Activated CD4-positive, alpha-beta memory T cell treated with anti-CD3 and anti-CD28 coated beads, Interleukin-2, amount 10 ng/mL, durations not matched to agents 7 days and 5 days (primary cell): Measurements from ENCODE around the gene TMEM214. TPM values are rescaled to one million over a fixed set of nuclear protein-coding genes. Genes with fewer than 3 reads are reported as not detected.
"Not testable (repeated sequence)": the region's sequence is repeated elsewhere in the genome, so short reads cannot be mapped to it uniquely, and the experiment has no call there.

Experiments used
- CTCF ChIA-PET: fragments of 350-600 bp; sonication (Branson Sonifier 250); formaldehyde crosslinking; loops from one replicate; lab custom pipeline; 2021; ENCODE audit warnings: antibody characterized with exemption, inconsistent platforms; lab: Charles Lee
- POLR2A ChIA-PET: fragments of 350-600 bp; sonication (Branson Sonifier 250); formaldehyde crosslinking; loops from one replicate; lab custom pipeline; 2021; ENCODE audit warnings: antibody characterized with exemption; lab: Charles Lee
- DNase-seq: peaks from one replicate; pipeline ENCODE4 v3.0.0-alpha.2; 2020
- H3K27ac Mint-ChIP-seq: one replicate; pipeline ENCODE4 v1.8.0; 2021; ENCODE audit warnings: mild to moderate bottlenecking, mixed read lengths
- H3K27me3 Mint-ChIP-seq: one replicate; pipeline ENCODE4 v1.8.0; 2021; ENCODE audit warnings: mixed read lengths
- H3K36me3 Mint-ChIP-seq: one replicate; pipeline ENCODE4 v1.8.0; 2021; ENCODE audit warnings: low read depth, mixed read lengths
- H3K4me1 Mint-ChIP-seq: one replicate; pipeline ENCODE4 v1.8.0; 2021; ENCODE audit warnings: mixed read lengths
- H3K4me3 Mint-ChIP-seq: one replicate; pipeline ENCODE4 v1.8.0; 2021; ENCODE audit warnings: mild to moderate bottlenecking, mixed read lengths
- H3K9me3 Mint-ChIP-seq: one replicate; pipeline ENCODE4 v1.8.0; 2021; ENCODE audit warnings: mixed read lengths
- total RNA-seq, 2 experiments: library from RNA; stranded (reverse); gene quantifications; one replicate each; pipeline ENCODE4 v1.2.3, GENCODE V29; 2021

The TMEM214 gene
- total RNA-seq, 2 experiments from 2014 or later: 80.4 to 80.7 TPM

DNA sequence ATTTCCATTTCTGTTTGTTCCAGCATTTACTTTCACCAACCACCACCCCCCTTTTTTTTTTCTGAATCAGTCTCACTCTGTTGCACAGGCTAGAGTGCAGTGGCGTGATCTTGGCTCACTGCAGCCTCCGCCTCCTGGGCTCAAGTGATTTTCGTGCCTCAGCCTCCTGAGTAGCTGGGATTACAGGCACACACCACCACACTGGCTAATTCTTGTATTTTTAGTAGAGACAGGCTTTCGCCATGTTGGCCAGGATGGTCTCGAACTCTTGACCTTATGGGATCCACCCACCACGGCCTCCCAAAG is 42.8 kb downstream of the TMEM214 start:
- ChIA-PET POLR2A (interaction anchor here (1.2 to 10.7 kb wide), 4 partner anchors 9 to 42 kb away, joined by 3 to 196 read pairs (median 68); partner anchors contain the start of genes AGBL5 and KHK), CTCF (interaction anchor here (3.3 kb wide), 1 partner anchor 25 kb away, joined by 10 read pairs; the partner anchor contains the start of gene AGBL5)
- Mint-ChIP-seq H3K4me1 (peaks cover 59% of the 10 kb centered on the region), H3K27ac (peak overlapping the region; percentile 79)
- not testable (repeated sequence) for H3K4me3 Mint-ChIP-seq, H3K36me3 Mint-ChIP-seq, DNase-seq, H3K9me3 Mint-ChIP-seq, H3K27me3 Mint-ChIP-seq

DNA sequence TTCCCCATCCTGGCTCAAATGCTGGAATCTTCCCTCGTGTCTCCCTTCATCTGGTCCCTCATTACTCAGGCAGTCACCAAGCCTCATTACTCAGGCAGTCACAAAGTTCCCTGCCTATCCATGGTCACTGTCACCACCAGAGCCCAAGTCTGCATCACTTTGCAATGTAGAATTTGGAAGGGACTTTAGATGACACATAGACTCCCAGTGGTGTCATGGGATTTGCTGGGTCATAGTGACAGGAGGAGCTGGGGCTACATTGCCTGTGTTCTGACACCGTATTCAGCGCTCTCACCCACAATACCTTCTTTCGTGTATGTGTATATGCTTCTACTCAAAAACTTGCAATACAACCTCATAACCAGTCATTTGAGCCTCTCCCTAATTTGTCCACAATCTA is 43.6 kb downstream of the TMEM214 start:
- ChIA-PET CTCF (interaction anchor here (0.9 kb wide), 1 partner anchor 25 kb away, joined by 3 read pairs; the partner anchor contains the start of gene AGBL5), POLR2A (interaction anchor here (0.6 to 7.4 kb wide), 3 partner anchors 8 to 279 kb away, joined by 3 to 125 read pairs (median 4); partner anchors contain the start of gene KHK)
- H3K27me3 Mint-ChIP-seq: peaks cover 2% of the 10 kb centered on the region
- no peaks in the 10 kb centered on the region for H3K9me3 Mint-ChIP-seq
- DNase-seq: no peak
- no peak overlapping the region for H3K4me3 Mint-ChIP-seq
- H3K4me1 Mint-ChIP-seq: peaks cover 60% of the 10 kb centered on the region
- H3K27ac Mint-ChIP-seq: peak overlapping the region; percentile 51
- H3K36me3 Mint-ChIP-seq: no peaks in the 10 kb centered on the region

DNA sequence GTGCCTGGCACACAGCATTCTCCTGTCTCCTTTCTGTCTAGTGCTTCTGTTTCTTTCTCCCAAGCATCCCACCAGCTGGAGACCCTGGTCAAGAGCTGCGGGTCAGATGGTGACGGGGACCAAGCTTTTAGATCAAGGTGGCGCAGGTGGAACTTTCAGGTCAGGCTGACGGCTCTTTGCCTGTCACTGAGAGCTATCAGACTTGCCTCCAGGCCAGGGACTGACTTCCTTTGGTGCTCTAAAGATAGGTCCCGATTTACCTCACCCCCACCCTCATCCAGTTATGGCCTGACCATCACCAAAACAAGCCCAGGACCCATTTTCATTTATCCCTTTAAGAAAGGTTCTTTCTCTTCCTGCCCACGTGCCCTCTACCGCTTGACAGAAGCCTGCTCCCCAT is 44.5 kb downstream of the TMEM214 start:
- Mint-ChIP-seq H3K27ac (no peak overlapping the region), H3K4me1 (peaks cover 64% of the 10 kb centered on the region), H3K4me3 (no peak overlapping the region), H3K9me3 (no peaks in the 10 kb centered on the region), H3K27me3 (peaks cover 2% of the 10 kb centered on the region), H3K36me3 (no peaks in the 10 kb centered on the region)
- CTCF ChIA-PET: interaction anchor here (0.6 to 0.9 kb wide), 2 partner anchors 26 to 599 kb away, joined by 3 read pairs; partner anchors contain the start of gene AGBL5
- no peak for DNase-seq
- POLR2A ChIA-PET: interaction anchor here (1.1 to 7.4 kb wide), 3 partner anchors 8 to 26 kb away, joined by 3 to 125 read pairs (median 4); partner anchors contain the start of genes AGBL5 and KHK

DNA sequence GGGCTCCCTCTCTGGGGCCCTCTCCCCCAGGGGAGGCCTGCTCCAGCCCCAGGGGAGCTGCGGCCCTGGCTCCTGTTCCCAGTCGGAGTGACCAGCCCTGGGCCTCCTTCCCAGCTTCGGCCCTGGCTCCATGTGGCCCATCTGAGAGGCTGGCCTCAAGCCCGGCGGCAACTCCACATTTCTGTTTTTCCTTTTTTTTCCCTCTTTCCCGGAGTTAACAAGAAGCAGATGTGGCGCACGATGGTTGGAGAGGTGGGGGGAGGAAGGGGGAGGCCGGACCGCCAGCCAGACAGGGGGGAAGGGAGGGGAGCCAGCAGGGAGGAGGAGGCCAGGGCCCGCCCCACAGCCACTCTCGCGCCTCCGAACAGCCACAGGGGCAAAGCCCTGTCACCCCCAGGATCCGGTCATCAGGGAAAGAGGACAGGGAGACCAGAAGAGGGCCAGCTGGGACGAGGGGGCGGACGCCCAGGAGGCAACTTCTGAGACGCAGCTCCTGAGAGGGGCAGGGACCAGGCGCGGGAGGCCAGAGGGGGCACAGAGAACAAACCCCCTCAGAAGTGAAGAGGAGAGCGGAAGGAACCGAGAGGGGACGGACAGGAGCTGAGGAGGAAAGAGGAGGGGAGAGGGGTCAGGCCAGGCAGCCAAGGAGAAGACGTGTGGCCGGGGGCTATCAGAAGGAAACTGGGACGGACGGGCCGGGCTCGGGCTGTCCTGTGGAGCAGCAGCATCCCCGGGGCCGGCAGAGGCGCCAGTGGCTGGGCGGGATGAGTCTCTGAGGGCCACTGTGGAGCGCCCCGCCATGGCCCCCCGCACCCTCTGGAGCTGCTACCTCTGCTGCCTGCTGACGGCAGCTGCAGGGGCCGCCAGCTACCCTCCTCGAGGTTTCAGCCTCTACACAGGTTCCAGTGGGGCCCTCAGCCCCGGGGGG is 45.8 kb downstream of the TMEM214 start, which contains the start of gene EMILIN1:
Gene EMILIN1 (plus strand): TSS at position 349 of the 928 bp plus-strand sequence. CDS start 451 bp downstream, at position 800.
- Mint-ChIP-seq H3K36me3 (no peaks in the 10 kb centered on the region), H3K4me3 (no peak within 1 kb of the TSS), H3K27me3 (peaks cover 2% of the 10 kb centered on the region), H3K27ac (peak within 1 kb of the TSS; percentile 18), H3K9me3 (no peaks in the 10 kb centered on the region), H3K4me1 (peaks cover 54% of the 10 kb centered on the region)
- no peak for DNase-seq
- POLR2A ChIA-PET: interaction anchor here (1.1 kb wide), 1 partner anchor 27 kb away, joined by 3 read pairs; the partner anchor contains the start of gene AGBL5
- CTCF ChIA-PET: no interaction called here

DNA sequence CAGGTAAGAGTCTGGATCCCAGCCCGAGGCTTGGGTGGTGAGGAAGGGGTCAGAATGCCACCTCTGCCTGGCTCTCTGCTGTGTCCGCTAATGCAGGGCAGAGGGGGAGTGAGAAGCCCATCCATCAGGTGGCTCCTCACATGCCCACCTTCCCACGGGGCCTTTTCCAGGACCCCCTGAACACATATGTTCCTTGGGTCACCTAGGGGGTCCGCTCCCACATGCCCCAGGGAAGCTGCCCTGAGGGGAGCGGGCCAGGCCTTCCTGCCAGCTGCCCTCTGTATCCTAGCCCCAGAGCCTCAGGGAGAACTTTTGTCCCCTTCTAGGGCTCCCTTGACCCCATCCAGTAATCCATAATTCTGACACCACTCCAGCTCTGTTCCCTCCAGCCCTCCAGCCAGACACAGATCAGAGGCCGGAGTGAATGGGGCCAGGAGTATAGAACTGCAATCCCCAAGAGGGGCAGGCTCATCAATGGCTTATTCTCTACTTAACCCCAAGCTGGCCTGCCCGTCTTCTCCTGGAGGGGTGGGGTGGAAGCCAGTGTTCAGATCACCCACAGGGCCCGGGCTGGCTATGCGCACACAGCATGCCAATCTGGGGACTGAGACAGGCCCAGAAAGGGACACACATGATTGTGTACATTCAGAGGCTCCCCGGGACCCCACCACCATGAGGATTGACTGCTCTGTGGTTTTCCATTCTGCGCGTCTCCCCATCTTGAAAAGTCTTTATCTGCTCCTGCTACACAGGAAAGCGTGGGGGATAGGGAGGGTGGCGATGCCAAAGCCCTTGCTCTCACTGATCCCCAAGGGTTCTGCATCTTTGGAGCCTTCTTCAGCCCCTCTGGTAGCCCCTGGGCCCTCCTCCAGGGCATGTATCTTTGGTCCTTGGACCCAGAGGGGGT is 46.7 kb downstream of the TMEM214 start:
- Mint-ChIP-seq H3K4me3 (no peak overlapping the region), H3K36me3 (no peaks in the 10 kb centered on the region), H3K4me1 (peaks cover 52% of the 10 kb centered on the region), H3K27ac (no peak overlapping the region), H3K27me3 (peaks cover 2% of the 10 kb centered on the region), H3K9me3 (no peaks in the 10 kb centered on the region)
- DNase-seq: no peak
- ChIA-PET CTCF (interaction anchor here (3.4 kb wide), 1 partner anchor 28 kb away, joined by 16 read pairs; the partner anchor contains the start of gene AGBL5), POLR2A (interaction anchor here (0.7 to 11.8 kb wide), 3 partner anchors 8 to 27 kb away, joined by 3 to 107 read pairs (median 3); partner anchors contain the start of genes AGBL5 and OST4)

DNA sequence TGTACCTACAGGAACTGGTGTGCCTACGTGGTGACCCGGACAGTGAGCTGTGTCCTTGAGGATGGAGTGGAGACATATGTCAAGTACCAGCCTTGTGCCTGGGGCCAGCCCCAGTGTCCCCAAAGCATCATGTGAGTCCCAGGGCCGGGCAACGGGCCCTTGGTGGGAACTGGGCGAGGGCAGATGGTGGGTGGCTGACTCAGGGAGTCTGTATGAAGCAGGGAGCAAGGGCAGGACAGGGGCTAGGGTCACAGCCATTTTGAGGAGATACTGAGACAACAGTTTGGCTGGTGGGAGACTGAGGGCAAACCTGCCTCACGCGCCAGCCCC is 47.3 kb downstream of the TMEM214 start:
- no peak overlapping the region for H3K4me3 Mint-ChIP-seq
- peak overlapping the region; percentile 72 for H3K27ac Mint-ChIP-seq
- ChIA-PET CTCF (interaction anchor here (1.3 to 3.4 kb wide), 2 partner anchors 20 to 29 kb away, joined by 3 to 16 read pairs; partner anchors contain the start of gene AGBL5), POLR2A (interaction anchor here (0.7 to 11.8 kb wide), 4 partner anchors 8 to 48 kb away, joined by 3 to 107 read pairs (median 3); partner anchors contain the start of genes AGBL5, OST4 and TMEM214)
- no peak for DNase-seq
- peaks cover 51% of the 10 kb centered on the region for H3K4me1 Mint-ChIP-seq
- no peaks in the 10 kb centered on the region for H3K9me3 Mint-ChIP-seq
- H3K27me3 Mint-ChIP-seq: peaks cover 2% of the 10 kb centered on the region
- H3K36me3 Mint-ChIP-seq: no peaks in the 10 kb centered on the region

DNA sequence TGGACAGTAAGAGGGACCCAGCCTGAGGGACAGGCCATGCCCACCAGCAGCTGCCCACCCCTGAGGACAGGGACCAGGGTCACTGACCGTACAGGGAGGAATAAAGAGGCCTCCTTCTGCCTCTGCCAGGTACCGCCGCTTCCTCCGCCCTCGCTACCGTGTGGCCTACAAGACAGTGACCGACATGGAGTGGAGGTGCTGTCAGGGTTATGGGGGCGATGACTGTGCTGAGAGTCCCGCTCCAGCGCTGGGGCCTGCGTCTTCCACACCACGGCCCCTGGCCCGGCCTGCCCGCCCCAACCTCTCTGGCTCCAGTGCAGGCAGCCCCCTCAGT is 47.8 kb downstream of the TMEM214 start:
- CTCF ChIA-PET: interaction anchor here (0.7 to 3.4 kb wide), 6 partner anchors 9 to 53 kb away, joined by 3 to 16 read pairs (median 4); partner anchors contain the start of genes AGBL5 and OST4
- peaks cover 51% of the 10 kb centered on the region for H3K4me1 Mint-ChIP-seq

DNA sequence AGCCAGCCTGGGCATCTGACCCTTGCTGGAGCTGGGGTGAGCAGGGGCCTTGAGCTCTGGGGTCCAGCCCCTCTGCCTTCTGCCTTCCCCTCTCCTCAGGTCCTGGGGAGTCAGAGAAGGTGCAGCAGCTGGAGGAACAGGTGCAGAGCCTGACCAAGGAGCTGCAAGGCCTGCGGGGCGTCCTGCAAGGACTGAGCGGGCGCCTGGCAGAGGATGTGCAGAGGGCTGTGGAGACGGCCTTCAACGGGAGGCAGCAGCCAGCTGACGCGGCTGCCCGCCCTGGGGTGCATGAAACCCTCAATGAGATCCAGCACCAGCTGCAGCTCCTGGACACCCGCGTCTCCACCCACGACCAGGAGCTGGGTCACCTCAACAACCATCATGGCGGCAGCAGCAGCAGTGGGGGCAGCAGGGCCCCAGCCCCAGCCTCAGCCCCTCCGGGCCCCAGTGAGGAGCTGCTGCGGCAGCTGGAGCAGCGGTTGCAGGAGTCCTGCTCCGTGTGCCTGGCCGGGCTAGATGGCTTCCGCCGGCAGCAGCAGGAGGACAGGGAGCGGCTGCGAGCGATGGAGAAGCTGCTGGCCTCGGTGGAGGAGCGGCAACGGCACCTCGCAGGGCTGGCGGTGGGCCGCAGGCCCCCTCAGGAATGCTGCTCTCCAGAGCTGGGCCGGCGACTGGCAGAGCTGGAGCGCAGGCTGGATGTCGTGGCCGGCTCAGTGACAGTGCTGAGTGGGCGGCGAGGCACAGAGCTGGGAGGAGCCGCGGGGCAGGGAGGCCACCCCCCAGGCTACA is 49.4 kb downstream of the TMEM214 start:
- DNase-seq: no peak
- CTCF ChIA-PET: interaction anchor here (1.3 to 3.4 kb wide), 6 partner anchors 10 to 51 kb away, joined by 3 to 16 read pairs (median 4); partner anchors contain the start of genes AGBL5, OST4 and TMEM214
- Mint-ChIP-seq H3K27me3 (peaks cover 2% of the 10 kb centered on the region), H3K36me3 (no peaks in the 10 kb centered on the region), H3K4me3 (no peak overlapping the region), H3K9me3 (no peaks in the 10 kb centered on the region), H3K4me1 (peaks cover 47% of the 10 kb centered on the region), H3K27ac (peak overlapping the region; percentile 96)
- POLR2A ChIA-PET: interaction anchor here (0.7 to 11.8 kb wide), 7 partner anchors 9 to 122 kb away, joined by 3 to 125 read pairs (median 6); partner anchors contain the start of genes AGBL5, OST4 and PREB

More for the DNA sequence above, 47.8 kb downstream of the TMEM214 start:
- H3K9me3 Mint-ChIP-seq: no peaks in the 10 kb centered on the region
- POLR2A ChIA-PET: interaction anchor here (0.7 to 11.8 kb wide), 11 partner anchors 7 to 329 kb away, joined by 3 to 125 read pairs (median 3); partner anchors contain the start of genes AGBL5, OST4, PPM1G and TMEM214
- peak overlapping the region; percentile 96 for H3K27ac Mint-ChIP-seq
- no peak for DNase-seq
- H3K27me3 Mint-ChIP-seq: peaks cover 2% of the 10 kb centered on the region
- no peaks in the 10 kb centered on the region for H3K36me3 Mint-ChIP-seq
- H3K4me3 Mint-ChIP-seq: no peak overlapping the region

DNA sequence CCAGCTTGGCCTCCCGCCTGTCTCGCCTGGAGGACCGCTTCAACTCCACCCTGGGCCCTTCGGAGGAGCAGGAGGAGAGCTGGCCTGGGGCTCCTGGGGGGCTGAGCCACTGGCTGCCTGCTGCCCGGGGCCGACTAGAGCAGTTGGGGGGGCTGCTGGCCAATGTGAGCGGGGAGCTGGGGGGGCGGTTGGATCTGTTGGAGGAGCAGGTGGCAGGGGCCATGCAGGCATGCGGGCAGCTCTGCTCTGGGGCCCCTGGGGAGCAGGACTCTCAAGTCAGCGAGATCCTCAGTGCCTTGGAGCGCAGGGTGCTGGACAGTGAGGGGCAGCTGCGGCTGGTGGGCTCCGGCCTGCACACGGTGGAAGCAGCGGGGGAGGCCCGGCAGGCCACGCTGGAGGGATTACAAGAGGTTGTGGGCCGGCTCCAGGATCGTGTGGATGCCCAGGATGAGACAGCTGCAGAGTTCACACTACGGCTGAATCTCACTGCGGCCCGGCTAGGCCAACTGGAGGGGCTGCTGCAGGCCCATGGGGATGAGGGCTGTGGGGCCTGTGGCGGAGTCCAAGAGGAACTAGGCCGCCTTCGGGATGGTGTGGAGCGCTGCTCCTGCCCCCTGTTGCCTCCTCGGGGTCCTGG is 50.1 kb downstream of the TMEM214 start:
- peak overlapping the region; percentile 26 for H3K27ac Mint-ChIP-seq
- CTCF ChIA-PET: interaction anchor here (1.3 to 1.6 kb wide), 2 partner anchors 12 to 14 kb away, joined by 3 to 4 read pairs; partner anchors contain the start of gene OST4

DNA sequence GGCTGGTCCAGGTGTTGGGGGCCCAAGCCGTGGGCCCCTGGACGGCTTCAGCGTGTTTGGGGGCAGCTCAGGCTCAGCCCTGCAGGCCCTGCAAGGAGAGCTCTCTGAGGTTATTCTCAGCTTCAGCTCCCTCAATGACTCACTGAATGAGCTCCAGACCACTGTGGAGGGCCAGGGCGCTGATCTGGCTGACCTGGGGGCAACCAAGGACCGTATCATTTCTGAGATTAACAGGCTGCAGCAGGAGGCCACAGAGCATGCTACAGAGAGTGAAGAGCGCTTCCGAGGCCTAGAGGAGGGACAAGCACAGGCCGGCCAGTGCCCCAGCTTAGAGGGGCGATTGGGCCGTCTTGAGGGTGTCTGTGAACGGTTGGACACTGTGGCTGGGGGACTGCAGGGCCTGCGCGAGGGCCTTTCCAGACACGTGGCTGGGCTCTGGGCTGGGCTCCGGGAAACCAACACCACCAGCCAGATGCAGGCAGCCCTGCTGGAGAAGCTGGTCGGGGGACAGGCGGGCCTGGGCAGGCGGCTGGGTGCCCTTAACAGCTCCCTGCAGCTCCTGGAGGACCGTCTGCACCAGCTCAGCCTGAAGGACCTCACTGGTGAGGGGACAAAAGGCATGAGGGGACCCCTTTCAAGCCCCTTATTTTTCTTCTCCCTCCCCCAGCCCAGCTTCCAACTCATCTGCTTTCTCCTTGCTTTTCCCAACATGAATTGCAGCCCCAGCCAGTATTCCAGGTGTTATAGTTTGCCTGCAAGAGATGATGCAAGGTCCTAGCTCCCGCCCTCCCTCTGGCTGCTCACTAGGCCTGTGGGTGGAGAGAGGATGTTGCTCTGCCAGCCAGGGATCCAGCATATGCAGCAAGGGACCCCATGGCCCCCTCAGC is 50.9 kb downstream of the TMEM214 start:
- Mint-ChIP-seq H3K4me3 (peak overlapping the region; percentile 21), H3K9me3 (no peaks in the 10 kb centered on the region), H3K27me3 (no peaks in the 10 kb centered on the region), H3K4me1 (peaks cover 52% of the 10 kb centered on the region), H3K36me3 (no peaks in the 10 kb centered on the region), H3K27ac (peak overlapping the region; percentile 61)
- no peak for DNase-seq
- POLR2A ChIA-PET: interaction anchor here (0.9 to 11.8 kb wide), 6 partner anchors 10 to 50 kb away, joined by 3 to 125 read pairs (median 10); partner anchors contain the start of genes AGBL5, OST4 and PREB
- CTCF ChIA-PET: interaction anchor here (1.0 to 2.4 kb wide), 4 partner anchors 12 to 197 kb away, joined by 3 to 8 read pairs (median 4); partner anchors contain the start of gene OST4

More for the DNA sequence above, 50.1 kb downstream of the TMEM214 start:
- Mint-ChIP-seq H3K9me3 (no peaks in the 10 kb centered on the region), H3K36me3 (no peaks in the 10 kb centered on the region), H3K4me1 (peaks cover 51% of the 10 kb centered on the region), H3K27me3 (peaks cover under 1% of the 10 kb centered on the region), H3K4me3 (no peak overlapping the region)
- POLR2A ChIA-PET: interaction anchor here (0.7 to 11.8 kb wide), 7 partner anchors 9 to 121 kb away, joined by 3 to 125 read pairs (median 6); partner anchors contain the start of genes AGBL5, OST4 and PREB
- no peak for DNase-seq
